GM21423 (cell line): ENCODE results near the gene SLC12A8.
"Not testable (repeated sequence)": the region's sequence is repeated elsewhere in the genome, so short reads cannot be mapped to it uniquely, and the experiment has no call there.

Experiments
- ATAC-seq: cut with Tn5 transposase; IDR thresholded peaks from one replicate; pipeline ENCODE4 v1.9.1; 2021; ENCODE audit warnings: mild to moderate bottlenecking, moderate library complexity; ENCODE audit not compliant: unreplicated experiment

SLC12A8 gene

GRCh38 chr3:125116311-125117080 is 96.1 kb downstream of the SLC12A8 start:
- no peak for ATAC-seq

- ATAC-seq, result no peak
These were observed 96.9 kb downstream of the SLC12A8 start for GRCh38 chr3:125115640-125116039.

GRCh38 chr3:125112981-125113380 is 99.6 kb downstream of the SLC12A8 start:
- no peak for ATAC-seq

- no peak for ATAC-seq
These were observed 101.6 kb downstream of the SLC12A8 start for GRCh38 chr3:125110876-125111480.

- ATAC-seq, result no peak
These were observed 102.3 kb downstream of the SLC12A8 start for GRCh38 chr3:125110016-125110875.

- no peak for ATAC-seq
These were observed 103.0 kb downstream of the SLC12A8 start for GRCh38 chr3:125109536-125109925.

GRCh38 chr3:125108833-125109535 is 103.6 kb downstream of the SLC12A8 start:
- ATAC-seq, result no peak

GRCh38 chr3:125107861-125108567 is 104.5 kb downstream of the SLC12A8 start:
- peak; percentile 44 for ATAC-seq

GRCh38 chr3:125107363-125107762 is 105.2 kb downstream of the SLC12A8 start:
- no peak for ATAC-seq

- no peak for ATAC-seq
These were observed 107.4 kb downstream of the SLC12A8 start for GRCh38 chr3:125105116-125105515.

GRCh38 chr3:125104639-125105038 is 107.9 kb downstream of the SLC12A8 start:
- ATAC-seq, result no peak

GRCh38 chr3:125103406-125103805 is 109.1 kb downstream of the SLC12A8 start:
- no peak for ATAC-seq

- ATAC-seq, result no peak
These were observed 110.1 kb downstream of the SLC12A8 start for GRCh38 chr3:125102470-125102869.

- no peak for ATAC-seq
These were observed 113.8 kb downstream of the SLC12A8 start for GRCh38 chr3:125098611-125099291.

- ATAC-seq, result no peak
These were observed 121.9 kb downstream of the SLC12A8 start for GRCh38 chr3:125090649-125091048.

- no peak for ATAC-seq
These were observed 124.7 kb downstream of the SLC12A8 start for GRCh38 chr3:125087768-125088391.

GRCh38 chr3:125085166-125085565 is 127.4 kb downstream of the SLC12A8 start:
- no peak for ATAC-seq

- no peak for ATAC-seq
These were observed 128.8 kb downstream of the SLC12A8 start for GRCh38 chr3:125083776-125084175.

- not testable (repeated sequence) for ATAC-seq
These were observed 130.2 kb downstream of the SLC12A8 start for GRCh38 chr3:125082339-125082738.
